ENCODE measurements around the gene SGSH.

The SGSH gene

GRCh38 chr17:80227156-80227555 is 7.0 kb upstream of the SGSH start:
- DNase-seq (ENCODE audit: low spot score) = no peak

GRCh38 chr17:80225230-80225629 is 5.1 kb upstream of the SGSH start:
- no peak for DNase-seq (ENCODE audit: low spot score)

- DNase-seq (ENCODE audit: low spot score) = no peak
These were observed 4.5 kb upstream of the SGSH start for GRCh38 chr17:80224683-80225082.

DNA sequence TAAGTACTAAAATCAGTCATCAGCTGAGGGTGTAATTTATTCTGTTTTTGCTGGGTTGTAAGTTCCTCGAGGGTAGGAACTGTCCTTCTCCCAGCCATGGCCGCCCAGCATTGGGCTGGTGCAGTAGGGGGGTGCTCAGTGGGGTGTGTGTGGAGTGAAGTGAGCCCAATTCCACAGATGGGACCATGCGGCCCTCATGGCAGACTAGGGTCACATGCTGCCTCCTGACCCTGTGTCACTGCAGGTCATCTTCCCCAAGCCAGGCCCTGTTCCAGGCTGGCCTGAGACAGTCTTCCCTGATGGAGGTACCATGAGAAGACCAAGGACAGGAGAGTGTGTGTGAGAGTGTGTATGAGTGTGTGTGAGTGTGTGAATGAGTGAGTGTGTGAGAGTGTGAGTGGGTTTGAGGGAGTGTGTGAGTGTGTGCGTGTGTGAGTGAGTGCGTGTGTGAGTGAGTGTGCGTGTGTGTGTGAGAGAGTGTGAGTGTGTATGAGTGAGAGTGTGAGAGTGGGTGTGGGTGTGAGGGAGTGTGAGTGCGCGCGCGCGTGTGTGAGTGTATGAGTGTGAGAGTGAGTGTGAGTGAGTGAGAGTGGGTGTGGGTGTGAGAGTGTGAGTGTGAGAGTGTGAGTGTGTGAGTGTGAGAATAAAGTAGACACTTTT is 3.8 kb upstream of the SGSH start:
- no peak for DNase-seq (ENCODE audit: low spot score)

GRCh38 chr17:80223142-80223815 is 3.1 kb upstream of the SGSH start:
- DNase-seq (ENCODE audit: low spot score) = no peak

- DNase-seq (ENCODE audit: low spot score) = no peak
These were observed 2.4 kb upstream of the SGSH start for GRCh38 chr17:80222376-80223141.

- no peak for DNase-seq (ENCODE audit: low spot score)
These were observed 1.4 kb upstream of the SGSH start for GRCh38 chr17:80221351-80222105.

- DNase-seq (ENCODE audit: low spot score) = no peak
These were observed 643 bp upstream of the SGSH start for GRCh38 chr17:80220736-80221215.

DNA sequence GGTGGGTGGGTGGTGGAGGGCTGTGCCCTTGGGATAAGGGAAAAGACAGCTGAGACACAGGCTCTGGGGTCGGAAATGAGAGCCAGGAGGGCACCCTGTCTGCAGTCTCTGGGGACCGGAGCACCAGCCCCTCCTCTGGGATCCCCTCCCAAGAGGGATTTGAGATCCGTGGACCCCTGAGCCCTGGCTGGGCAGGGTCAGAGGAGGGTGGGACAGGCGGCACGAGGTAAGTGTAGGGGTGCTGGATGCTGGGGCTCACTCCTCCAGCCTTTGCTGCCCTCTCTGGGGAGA is 425 bp downstream of the SGSH start:
- DNase-seq (ENCODE audit: low spot score) = no peak

DNA sequence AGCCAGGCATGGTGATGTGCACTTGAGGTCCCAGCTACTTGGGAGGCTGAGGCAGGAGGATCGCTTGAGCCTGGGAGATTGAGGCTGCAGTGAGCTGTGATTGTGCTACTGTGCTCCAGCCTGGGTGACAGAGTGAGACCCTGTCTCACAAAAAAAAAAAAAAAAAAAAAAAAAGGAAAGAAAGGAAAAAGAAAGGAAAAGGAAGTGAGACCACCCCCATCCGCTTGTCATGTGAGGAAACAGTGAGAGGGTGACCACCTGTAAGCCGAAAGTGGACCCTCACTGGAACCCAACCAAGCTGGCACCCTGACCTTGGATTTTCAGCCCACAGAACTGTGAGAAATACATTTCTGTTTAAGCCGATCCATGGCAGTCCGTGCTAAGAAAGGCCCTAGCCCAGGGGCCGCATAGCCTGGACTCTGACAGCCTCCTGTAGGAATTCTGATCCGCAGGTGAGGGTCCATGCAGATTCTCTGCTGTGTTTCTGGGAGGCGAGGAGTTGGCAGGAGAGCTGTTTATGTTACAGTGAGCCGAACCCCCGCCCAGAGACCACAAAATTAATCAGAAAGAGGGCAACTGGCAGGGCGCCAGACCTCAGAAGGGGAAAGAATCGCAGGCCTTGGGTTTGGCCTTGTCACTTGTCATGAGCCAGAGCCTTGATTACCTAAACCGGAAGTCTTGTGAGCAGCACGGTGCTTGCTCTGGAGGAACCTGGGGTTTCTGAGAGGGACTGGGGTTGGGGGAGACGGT is 945 bp downstream of the SGSH start:
- peak; percentile 96 for DNase-seq (ENCODE audit: low spot score)

GRCh38 chr17:80218391-80218790 is 1.7 kb downstream of the SGSH start:
- no peak for DNase-seq (ENCODE audit: low spot score)

DNA sequence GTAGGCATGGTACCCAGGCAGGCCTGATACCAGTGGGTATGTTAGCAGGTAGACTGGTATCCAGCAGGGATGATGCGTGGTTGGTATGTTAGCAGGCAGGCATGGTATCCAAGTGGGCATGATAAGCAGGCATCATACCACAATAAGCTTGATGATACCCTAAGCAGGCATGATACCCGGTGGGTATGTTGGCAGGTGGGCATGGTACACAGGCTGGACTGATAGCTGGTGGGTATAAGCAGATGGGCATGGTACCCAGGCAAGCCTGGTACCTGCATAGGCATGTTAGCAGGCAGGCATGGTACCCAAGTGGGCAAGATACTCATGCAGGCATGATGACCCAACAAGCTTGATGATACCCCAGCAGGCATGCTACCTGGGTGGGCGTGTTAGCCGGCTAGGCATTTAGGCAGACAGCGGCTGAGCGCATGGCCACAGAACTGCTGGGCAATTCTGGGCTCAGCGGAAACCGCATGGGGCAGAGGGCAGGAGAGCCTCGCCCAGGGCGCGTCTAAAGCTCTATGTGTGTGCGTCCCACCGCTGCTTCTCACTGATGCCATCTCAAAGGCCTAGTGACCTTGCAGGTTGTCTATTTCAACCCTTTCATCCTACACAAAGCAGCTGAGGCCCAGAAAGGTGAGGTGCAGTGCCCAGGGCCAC is 2.3 kb downstream of the SGSH start:
- DNase-seq (ENCODE audit: low spot score) = no peak

GRCh38 chr17:80216473-80217456 is 3.4 kb downstream of the SGSH start:
- DNase-seq (ENCODE audit: low spot score) = no peak

DNA sequence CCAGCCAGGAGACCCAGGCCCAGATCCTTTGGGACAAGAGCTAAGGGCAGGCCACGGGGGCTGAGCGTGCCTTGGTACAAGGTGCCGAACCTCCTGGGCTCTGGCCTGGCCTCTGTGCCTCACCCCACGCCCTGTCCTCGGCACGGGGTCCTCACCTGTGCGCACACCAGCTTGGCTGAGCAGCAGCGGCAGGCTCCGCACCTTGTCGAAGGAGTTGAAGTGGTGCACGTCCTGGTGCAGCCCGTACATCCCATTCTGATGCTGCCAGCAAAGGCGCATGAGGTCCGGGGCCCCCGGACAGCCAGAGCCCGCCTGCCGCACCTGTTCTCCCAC is 5.3 kb downstream of the SGSH start:
- no peak for DNase-seq (ENCODE audit: low spot score)

- DNase-seq (ENCODE audit: low spot score) = no peak
These were observed 5.9 kb downstream of the SGSH start for GRCh38 chr17:80214012-80214877.

- no peak for DNase-seq (ENCODE audit: low spot score)
These were observed 6.5 kb downstream of the SGSH start for GRCh38 chr17:80213643-80213975.

DNA sequence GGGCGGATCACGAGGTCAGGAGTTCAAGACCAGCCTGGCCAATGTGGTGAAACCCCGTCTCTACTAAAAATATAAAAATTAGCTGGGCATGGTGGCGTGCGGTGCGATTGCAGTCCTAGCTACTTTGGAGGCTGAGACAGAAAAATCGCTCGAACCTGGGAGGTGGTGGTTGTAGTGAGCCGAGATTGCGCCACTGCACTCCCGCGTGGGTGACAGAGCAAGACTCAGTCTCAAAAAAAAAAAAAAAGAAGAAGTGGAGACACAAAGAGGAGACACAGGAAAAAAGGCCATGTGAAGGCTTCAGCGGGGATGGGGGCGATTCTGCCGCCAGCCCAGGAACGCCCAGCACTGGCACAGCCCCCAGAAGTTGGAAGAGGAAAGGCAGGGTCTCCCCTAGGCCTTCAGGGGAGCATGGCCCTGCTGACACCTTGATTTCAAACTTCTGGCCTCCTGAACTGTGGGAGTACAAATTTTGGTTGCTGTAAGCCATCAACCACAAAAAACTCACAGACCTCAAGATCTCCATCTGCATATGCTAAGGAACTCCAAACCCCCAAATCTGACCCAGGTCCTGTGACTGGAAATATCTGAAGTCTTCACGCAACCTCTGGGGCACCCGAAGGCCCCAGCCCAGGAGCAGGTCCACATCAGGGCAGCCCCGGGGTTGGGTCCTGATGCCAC is 7.0 kb downstream of the SGSH start:
- no peak for DNase-seq (ENCODE audit: low spot score)

- no peak for DNase-seq (ENCODE audit: low spot score)
These were observed 7.6 kb downstream of the SGSH start for GRCh38 chr17:80212511-80212910.

DNA sequence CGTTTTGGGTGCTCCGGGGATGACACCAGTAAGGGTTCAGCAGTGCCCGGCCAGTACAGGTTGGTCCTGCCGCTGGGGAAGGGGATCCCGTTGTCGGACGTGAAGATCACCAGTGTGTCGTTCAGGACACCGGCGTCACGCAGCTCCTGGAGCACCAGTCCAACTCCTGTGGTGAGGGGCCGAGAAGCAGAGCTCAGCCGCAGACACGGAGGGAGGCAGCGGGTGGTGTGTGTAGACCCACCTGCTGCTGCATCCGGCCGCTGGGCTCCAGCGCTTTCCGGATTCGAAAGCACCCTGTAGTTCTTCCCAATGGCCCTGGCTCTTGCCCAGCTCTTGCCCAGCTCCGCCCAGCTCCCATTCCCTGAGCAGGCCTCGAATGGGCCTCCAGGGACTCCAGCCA is 8.0 kb downstream of the SGSH start:
- no peak for DNase-seq (ENCODE audit: low spot score)
